ENCODE results near the gene ENDOV. TPM values are rescaled to one million over a fixed set of nuclear protein-coding genes. Genes with fewer than 3 reads are reported as not detected.

Gene ENDOV
- total RNA-seq, 1 experiment from 2014 or later: 45.6 TPM

- Histone ChIP-seq H3K9me2 (ENCODE audit: insufficient read depth) (no peaks in the 10 kb centered on the region), H3K79me2 (ENCODE audit: insufficient read depth, low read length) (no peaks in the 10 kb centered on the region), H3K9ac (ENCODE audit: low read length) (no peak overlapping the region), H3K27ac (ENCODE audit: low read depth, low read length) (no peak overlapping the region), H3K27me3 (ENCODE audit: insufficient read depth, low read length) (0 out of 2 replicates have a peak, but pooled peaks cover 9% of the 10 kb centered on the region), H3K4me1 (ENCODE audit: control insufficient read depth in 1 of 2, insufficient read depth in 2 of 2, low read length in 2 of 2) (peaks cover 0 to 5% of the 10 kb centered on the region in 2 experiments; a peak in 2 of 4 replicates), H4K20me1 (ENCODE audit: insufficient read depth) (no peaks in the 10 kb centered on the region), H3K36me3 (ENCODE audit: control insufficient read depth in 1 of 2, insufficient read depth in 2 of 2, low read length in 2 of 2) (no peaks in the 10 kb centered on the region), H3K9me3 (ENCODE audit: control insufficient read depth in 1 of 2, insufficient read depth in 1 of 2, low read depth in 1 of 2, low read length in 2 of 2) (no peaks in the 10 kb centered on the region), H2AFZ (ENCODE audit: low read depth, low read length, poor library complexity, severe bottlenecking) (no peak overlapping the region), H3K4me3 (replicated peaks in 1 of 2; ENCODE audit: low read depth in 1 of 2, low read length in 2 of 2) (no peak overlapping the region), H3K4me2 (ENCODE audit: low read length) (no peak overlapping the region)
- ChIA-PET CTCF (no interaction called here), POLR2A (no interaction called here), RAD21 (ENCODE audit: low non-redundant PET in 1 of 2, low total read pairs in 2 of 2, uncharacterized antibody in 2 of 2, unreplicated experiment in 2 of 2) (no interaction called here)
- no TSS peak for BruUV-seq (replicated peaks)
- intact Hi-C loops (cut with micrococcal nuclease): no loop called here
- ATAC-seq: peak; percentile 33; the same call in 1 of the 2 replicates
- DNase-seq (ENCODE audit: low read depth, low spot score): no peak
- TF ChIP-seq ZFX (IDR thresholded peaks at IDR 0.05): no peak
- TF ChIP-seq ATF3 (IDR thresholded peaks at IDR 0.05): no peak
- TF ChIP-seq MAX (IDR thresholded peaks at IDR 0.05): no peak
- TF ChIP-seq ZBTB33 (IDR thresholded peaks at IDR 0.05; ENCODE audit: extremely low read depth, insufficient replicate concordance, low read length): no peak
- no peak for TF ChIP-seq EGR1 (IDR thresholded peaks at IDR 0.05; ENCODE audit: low read depth)
- TF ChIP-seq SRF (IDR thresholded peaks at IDR 0.05; ENCODE audit: low read depth): no peak
- TF ChIP-seq RAD21 (IDR thresholded peaks at IDR 0.05; ENCODE audit: low read depth): no peak
- no peak for TF ChIP-seq CEBPB (IDR thresholded peaks at IDR 0.05; ENCODE audit: low read depth)
- no peak for TF ChIP-seq POLR2AphosphoS5 (IDR thresholded peaks at IDR 0.05; ENCODE audit: low read depth, low read length)
- no peak for TF ChIP-seq TCF7L2 (IDR thresholded peaks at IDR 0.05; ENCODE audit: borderline replicate concordance, extremely low read depth, insufficient read depth, insufficient read length)
- TF ChIP-seq, protein P1, sequence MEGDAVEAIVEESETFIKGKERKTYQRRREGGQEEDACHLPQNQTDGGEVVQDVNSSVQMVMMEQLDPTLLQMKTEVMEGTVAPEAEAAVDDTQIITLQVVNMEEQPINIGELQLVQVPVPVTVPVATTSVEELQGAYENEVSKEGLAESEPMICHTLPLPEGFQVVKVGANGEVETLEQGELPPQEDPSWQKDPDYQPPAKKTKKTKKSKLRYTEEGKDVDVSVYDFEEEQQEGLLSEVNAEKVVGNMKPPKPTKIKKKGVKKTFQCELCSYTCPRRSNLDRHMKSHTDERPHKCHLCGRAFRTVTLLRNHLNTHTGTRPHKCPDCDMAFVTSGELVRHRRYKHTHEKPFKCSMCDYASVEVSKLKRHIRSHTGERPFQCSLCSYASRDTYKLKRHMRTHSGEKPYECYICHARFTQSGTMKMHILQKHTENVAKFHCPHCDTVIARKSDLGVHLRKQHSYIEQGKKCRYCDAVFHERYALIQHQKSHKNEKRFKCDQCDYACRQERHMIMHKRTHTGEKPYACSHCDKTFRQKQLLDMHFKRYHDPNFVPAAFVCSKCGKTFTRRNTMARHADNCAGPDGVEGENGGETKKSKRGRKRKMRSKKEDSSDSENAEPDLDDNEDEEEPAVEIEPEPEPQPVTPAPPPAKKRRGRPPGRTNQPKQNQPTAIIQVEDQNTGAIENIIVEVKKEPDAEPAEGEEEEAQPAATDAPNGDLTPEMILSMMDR (IDR thresholded peaks at IDR 0.05 in 2 of 3, conservative IDR thresholded peaks at IDR 0.05 in 1 of 3; ENCODE audit: borderline replicate concordance in 1 of 3, insufficient read depth in 1 of 3, low read depth in 2 of 3, low read length in 2 of 3): no peak
- no peak for TF ChIP-seq CBX3 (IDR thresholded peaks at IDR 0.05; ENCODE audit: low read depth)
- no peak for TF ChIP-seq POLR2A (IDR thresholded peaks at IDR 0.05; ENCODE audit: borderline replicate concordance, extremely low read depth, insufficient read depth, insufficient read length)
- no peak for TF ChIP-seq JUND (IDR thresholded peaks at IDR 0.05)
- no peak for TF ChIP-seq ELF1 (IDR thresholded peaks at IDR 0.05; ENCODE audit: borderline replicate concordance, low read depth)
- TF ChIP-seq, protein P2, sequence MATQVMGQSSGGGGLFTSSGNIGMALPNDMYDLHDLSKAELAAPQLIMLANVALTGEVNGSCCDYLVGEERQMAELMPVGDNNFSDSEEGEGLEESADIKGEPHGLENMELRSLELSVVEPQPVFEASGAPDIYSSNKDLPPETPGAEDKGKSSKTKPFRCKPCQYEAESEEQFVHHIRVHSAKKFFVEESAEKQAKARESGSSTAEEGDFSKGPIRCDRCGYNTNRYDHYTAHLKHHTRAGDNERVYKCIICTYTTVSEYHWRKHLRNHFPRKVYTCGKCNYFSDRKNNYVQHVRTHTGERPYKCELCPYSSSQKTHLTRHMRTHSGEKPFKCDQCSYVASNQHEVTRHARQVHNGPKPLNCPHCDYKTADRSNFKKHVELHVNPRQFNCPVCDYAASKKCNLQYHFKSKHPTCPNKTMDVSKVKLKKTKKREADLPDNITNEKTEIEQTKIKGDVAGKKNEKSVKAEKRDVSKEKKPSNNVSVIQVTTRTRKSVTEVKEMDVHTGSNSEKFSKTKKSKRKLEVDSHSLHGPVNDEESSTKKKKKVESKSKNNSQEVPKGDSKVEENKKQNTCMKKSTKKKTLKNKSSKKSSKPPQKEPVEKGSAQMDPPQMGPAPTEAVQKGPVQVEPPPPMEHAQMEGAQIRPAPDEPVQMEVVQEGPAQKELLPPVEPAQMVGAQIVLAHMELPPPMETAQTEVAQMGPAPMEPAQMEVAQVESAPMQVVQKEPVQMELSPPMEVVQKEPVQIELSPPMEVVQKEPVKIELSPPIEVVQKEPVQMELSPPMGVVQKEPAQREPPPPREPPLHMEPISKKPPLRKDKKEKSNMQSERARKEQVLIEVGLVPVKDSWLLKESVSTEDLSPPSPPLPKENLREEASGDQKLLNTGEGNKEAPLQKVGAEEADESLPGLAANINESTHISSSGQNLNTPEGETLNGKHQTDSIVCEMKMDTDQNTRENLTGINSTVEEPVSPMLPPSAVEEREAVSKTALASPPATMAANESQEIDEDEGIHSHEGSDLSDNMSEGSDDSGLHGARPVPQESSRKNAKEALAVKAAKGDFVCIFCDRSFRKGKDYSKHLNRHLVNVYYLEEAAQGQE (IDR thresholded peaks at IDR 0.05; ENCODE audit: low read depth): no peak
- TF ChIP-seq EZH2 (IDR thresholded peaks at IDR 0.05): no peak
- no peak for TF ChIP-seq FOSL1 (IDR thresholded peaks at IDR 0.05; ENCODE audit: low read depth)
- no peak for TF ChIP-seq SP1 (IDR thresholded peaks at IDR 0.05; ENCODE audit: low read depth)
Observed at GRCh38 chr17:80468781-80469493, 54.0 kb downstream of the ENDOV start.

Data from HCT116 (cell line).